Vagina (tissue), 2 donors: Measurements from ENCODE around the gene GDAP2. TPM values are rescaled to one million over a fixed set of nuclear protein-coding genes. Genes with fewer than 3 reads are reported as not detected.

Experiments used
- DNase-seq, 2 donors: peaks; one replicate each; pipeline ENCODE4 v3.0.0-alpha.2; 2017; ENCODE audit errors: extremely low spot score in 2 of 2
- H3K27ac ChIP-seq: fragments of 200-600 bp; sonication (generic); one replicate; pipeline ENCODE4 v1.5.1; 2019
- H3K27me3 ChIP-seq: fragments of 200-600 bp; sonication (generic); one replicate; pipeline ENCODE4 v1.5.1; 2019
- H3K36me3 ChIP-seq, 2 donors: fragments of 200-600 bp; sonication (generic); one replicate each; pipeline ENCODE4 v1.5.1; 2017 to 2019
- H3K4me1 ChIP-seq: fragments of 200-600 bp; sonication (generic); one replicate; pipeline ENCODE4 v1.5.1; 2019
- H3K4me3 ChIP-seq, 2 donors: fragments of 200-600 bp; sonication (generic); 1 replicate in 1 of 2; 2 replicates in 1 of 2; pipeline ENCODE4 v1.5.1; 2016 to 2019
- H3K9me3 ChIP-seq: fragments of 200-600 bp; sonication (generic); one replicate; pipeline ENCODE4 v1.5.1; 2019
- POLR2A ChIP-seq, 2 donors: fragments of 450-650 bp; IDR thresholded peaks; one replicate each; pipeline ENCODE4 v1.6.1; 2017; ENCODE audit warnings: antibody characterized with exemption in 2 of 2, mild to moderate bottlenecking in 2 of 2, moderate library complexity in 2 of 2
- POLR2AphosphoS5 ChIP-seq, 2 donors: sonication (generic); formaldehyde crosslinking; IDR thresholded peaks; one replicate each; pipeline ENCODE4 v1.9.0; 2017; ENCODE audit warnings: antibody characterized with exemption in 2 of 2, mild to moderate bottlenecking in 2 of 2, low read depth in 1 of 2; ENCODE audit not compliant: insufficient read depth in 1 of 2
- intact Hi-C: fragments of 100-400 bp; cut with DNase I; formaldehyde crosslinking; loops from one replicate; pipeline ENCODE4 v1.15.1; 2023
- total RNA-seq: library from RNA; depleted of rRNA; stranded (reverse); fragments of >200 nt; gene quantifications from one replicate; pipeline ENCODE4 v1.2.3, GENCODE V29; 2016
- TF ChIP-seq, protein P1 (sequence below), 3 experiments: fragments of 450-650 bp in 2 of 3; fragments of 200-600 bp in 1 of 3; sonication (generic) in 1 of 3; IDR thresholded peaks; one replicate each; pipeline ENCODE4 v1.5.1; 2017 to 2019; ENCODE audit warnings: antibody characterized with exemption in 3 of 3, mild to moderate bottlenecking in 2 of 3, moderate library complexity in 2 of 3

Gene GDAP2
- total RNA-seq, 1 donor from 2014 or later, result 24.1 TPM

- Histone ChIP-seq H3K36me3 (no peaks in the 10 kb centered on the region), H3K27ac (no peak overlapping the region), H3K4me1 (peaks cover 33% of the 10 kb centered on the region), H3K4me3 (no peak overlapping the region), H3K9me3 (no peaks in the 10 kb centered on the region), H3K27me3 (no peaks in the 10 kb centered on the region)
- DNase-seq, result no peak
- intact Hi-C loops, result no loop called here
- TF ChIP-seq POLR2AphosphoS5 (IDR thresholded peaks at IDR 0.05; ENCODE audit: insufficient read depth in 1 of 2, low read depth in 1 of 2) (no peak), POLR2A (IDR thresholded peaks at IDR 0.05) (no peak)
- TF ChIP-seq, protein P1, sequence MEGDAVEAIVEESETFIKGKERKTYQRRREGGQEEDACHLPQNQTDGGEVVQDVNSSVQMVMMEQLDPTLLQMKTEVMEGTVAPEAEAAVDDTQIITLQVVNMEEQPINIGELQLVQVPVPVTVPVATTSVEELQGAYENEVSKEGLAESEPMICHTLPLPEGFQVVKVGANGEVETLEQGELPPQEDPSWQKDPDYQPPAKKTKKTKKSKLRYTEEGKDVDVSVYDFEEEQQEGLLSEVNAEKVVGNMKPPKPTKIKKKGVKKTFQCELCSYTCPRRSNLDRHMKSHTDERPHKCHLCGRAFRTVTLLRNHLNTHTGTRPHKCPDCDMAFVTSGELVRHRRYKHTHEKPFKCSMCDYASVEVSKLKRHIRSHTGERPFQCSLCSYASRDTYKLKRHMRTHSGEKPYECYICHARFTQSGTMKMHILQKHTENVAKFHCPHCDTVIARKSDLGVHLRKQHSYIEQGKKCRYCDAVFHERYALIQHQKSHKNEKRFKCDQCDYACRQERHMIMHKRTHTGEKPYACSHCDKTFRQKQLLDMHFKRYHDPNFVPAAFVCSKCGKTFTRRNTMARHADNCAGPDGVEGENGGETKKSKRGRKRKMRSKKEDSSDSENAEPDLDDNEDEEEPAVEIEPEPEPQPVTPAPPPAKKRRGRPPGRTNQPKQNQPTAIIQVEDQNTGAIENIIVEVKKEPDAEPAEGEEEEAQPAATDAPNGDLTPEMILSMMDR (IDR thresholded peaks at IDR 0.05), result no peak
Measured at GRCh38 chr1:117819301-117819700, 110.1 kb downstream of the GDAP2 start.

- H3K4me1 ChIP-seq, result peaks cover 33% of the 10 kb centered on the region
- H3K36me3 ChIP-seq, result no peaks in the 10 kb centered on the region
- no peak overlapping the region for H3K27ac ChIP-seq
- no peak overlapping the region for H3K4me3 ChIP-seq
- intact Hi-C loops, result no loop called here
- no peaks in the 10 kb centered on the region for H3K9me3 ChIP-seq
- TF ChIP-seq POLR2AphosphoS5 (IDR thresholded peaks at IDR 0.05; ENCODE audit: insufficient read depth in 1 of 2, low read depth in 1 of 2), result no peak
- TF ChIP-seq, protein P1 (IDR thresholded peaks at IDR 0.05), result no peak
- TF ChIP-seq POLR2A (IDR thresholded peaks at IDR 0.05), result no peak
- DNase-seq, result no peak
- no peaks in the 10 kb centered on the region for H3K27me3 ChIP-seq
Measured at GRCh38 chr1:117818456-117818855, 111.0 kb downstream of the GDAP2 start.

- H3K27me3 ChIP-seq, result no peaks in the 10 kb centered on the region
- DNase-seq, result no peak
- intact Hi-C loops, result no loop called here
- H3K4me3 ChIP-seq, result no peak overlapping the region
- no peaks in the 10 kb centered on the region for H3K9me3 ChIP-seq
- TF ChIP-seq, protein P1 (IDR thresholded peaks at IDR 0.05), result no peak
- TF ChIP-seq POLR2A (IDR thresholded peaks at IDR 0.05) (no peak), POLR2AphosphoS5 (IDR thresholded peaks at IDR 0.05; ENCODE audit: insufficient read depth in 1 of 2, low read depth in 1 of 2) (no peak)
- H3K27ac ChIP-seq, result no peak overlapping the region
- no peaks in the 10 kb centered on the region for H3K36me3 ChIP-seq
- H3K4me1 ChIP-seq, result peaks cover 42% of the 10 kb centered on the region
Measured at GRCh38 chr1:117817629-117818028, 111.8 kb downstream of the GDAP2 start.

DNA sequence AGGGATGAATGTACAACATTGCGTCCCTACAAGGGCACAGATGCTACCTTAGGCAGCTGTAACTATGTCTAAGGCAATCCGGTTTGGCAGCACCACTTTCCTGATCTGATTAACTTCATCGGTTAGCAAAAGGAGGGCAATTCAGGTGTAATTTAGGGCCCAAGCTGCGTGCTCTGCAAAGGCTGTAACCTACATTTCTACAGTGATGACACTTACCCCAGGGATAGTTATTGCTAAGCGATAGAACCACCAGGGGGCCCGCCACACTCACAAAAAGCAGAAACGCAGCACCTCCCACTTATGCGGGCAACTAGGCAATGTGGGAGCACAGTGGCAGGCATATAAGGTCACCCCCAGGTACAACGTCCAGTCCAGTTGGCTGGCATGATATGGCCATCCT lies 113.5 kb downstream of the GDAP2 start:
- no peak overlapping the region for H3K4me3 ChIP-seq
- H3K36me3 ChIP-seq, result no peaks in the 10 kb centered on the region
- intact Hi-C loops, result no loop called here
- TF ChIP-seq POLR2AphosphoS5 (IDR thresholded peaks at IDR 0.05; ENCODE audit: insufficient read depth in 1 of 2, low read depth in 1 of 2) (no peak), POLR2A (IDR thresholded peaks at IDR 0.05) (no peak)
- TF ChIP-seq, protein P1 (IDR thresholded peaks at IDR 0.05), result no peak
- no peak for DNase-seq
- H3K27ac ChIP-seq, result no peak overlapping the region
- no peaks in the 10 kb centered on the region for H3K27me3 ChIP-seq
- no peaks in the 10 kb centered on the region for H3K9me3 ChIP-seq
- peaks cover 29% of the 10 kb centered on the region for H3K4me1 ChIP-seq

- DNase-seq, result no peak
- Histone ChIP-seq H3K4me1 (peaks cover 28% of the 10 kb centered on the region), H3K27ac (peak overlapping the region; percentile 51), H3K27me3 (no peaks in the 10 kb centered on the region), H3K9me3 (no peaks in the 10 kb centered on the region), H3K4me3 (no peak overlapping the region), H3K36me3 (no peaks in the 10 kb centered on the region)
- no peak for TF ChIP-seq POLR2AphosphoS5 (IDR thresholded peaks at IDR 0.05; ENCODE audit: insufficient read depth in 1 of 2, low read depth in 1 of 2)
- no peak for TF ChIP-seq POLR2A (IDR thresholded peaks at IDR 0.05)
- TF ChIP-seq, protein P1 (IDR thresholded peaks at IDR 0.05), result no peak
- intact Hi-C loops, result no loop called here
Measured at GRCh38 chr1:117814856-117815797, 114.3 kb downstream of the GDAP2 start.
